Esophagus squamous epithelium (tissue), 5 donors: Measurements from ENCODE around the gene TARS2. TPM values are rescaled to one million over a fixed set of nuclear protein-coding genes. Genes with fewer than 3 reads are reported as not detected.

Experiments
- DNase-seq: peaks from one replicate; lab custom pipeline; 2025; lab: John Stamatoyannopoulos, UW
- H3K27ac ChIP-seq, 4 donors: fragments of 200-600 bp; sonication (generic); one replicate each; pipeline ENCODE4 v1.5.1; 2016 to 2019; ENCODE audit warnings: mild to moderate bottlenecking in 1 of 4
- H3K27me3 ChIP-seq, 4 donors: fragments of 200-600 bp; sonication (generic); 1 replicate in 3 of 4; 2 replicates in 1 of 4; pipeline versions ENCODE4 v1.5.1 to v1.6.0; 2017 to 2021; ENCODE audit warnings: antibody characterized with exemption in 1 of 4
- H3K36me3 ChIP-seq, 3 donors: fragments of 200-600 bp; sonication (generic); one replicate each; pipeline ENCODE4 v1.5.1; 2016 to 2019
- H3K4me1 ChIP-seq, 3 donors: fragments of 200-600 bp; sonication (generic); one replicate each; pipeline ENCODE4 v1.5.1; 2017 to 2019
- H3K4me3 ChIP-seq, 4 donors: fragments of 200-600 bp; sonication (generic); 1 replicate in 3 of 4; 2 replicates in 1 of 4; pipeline ENCODE4 v1.5.1; 2016 to 2019; ENCODE audit warnings: mild to moderate bottlenecking in 2 of 4, moderate library complexity in 1 of 4
- H3K9me3 ChIP-seq, 3 donors: fragments of 200-600 bp; sonication (generic); one replicate each; pipeline ENCODE4 v1.5.1; 2016 to 2019
- CTCF ChIP-seq, 6 experiments: fragments of 450-650 bp in 4 of 6; fragments of 200-600 bp in 2 of 6; sonication (generic) in 2 of 6; IDR thresholded peaks; one replicate each; pipeline ENCODE4 v1.5.1; 2016 to 2019; ENCODE audit warnings: antibody characterized with exemption in 6 of 6, mild to moderate bottlenecking in 4 of 6, moderate library complexity in 4 of 6
- POLR2A ChIP-seq, 4 donors: fragments of 450-650 bp; IDR thresholded peaks; one replicate each; pipeline ENCODE4 v1.6.1; 2017; ENCODE audit warnings: antibody characterized with exemption in 4 of 4, mild to moderate bottlenecking in 4 of 4, moderate library complexity in 3 of 4
- WGBS, 2 donors: methylation state at CpG; one replicate each; pipeline ENCODE4 v1.1.5; 2018; 5-methylcytosine and 5-hydroxymethylcytosine counted together
- intact Hi-C: fragments of 100-400 bp; cut with DNase I; formaldehyde crosslinking; loops from one replicate; pipeline ENCODE4 v1.15.0; 2022
- total RNA-seq, 4 donors: library from RNA; depleted of rRNA; stranded (reverse); fragments of >200 nt; gene quantifications; one replicate each; pipeline ENCODE4 v1.1.0, GENCODE V29; 2016
- donor health status: DM: yes; HTN: yes; CAD: no.

TARS2 gene
- total RNA-seq, 4 donors from 2014 or later: 10.5 to 16.5 (median 13.7) TPM

- no peaks in the 10 kb centered on the region for H3K9me3 ChIP-seq
- intact Hi-C loops: no loop called here
- H3K36me3 ChIP-seq: no peaks in the 10 kb centered on the region
- no peak overlapping the region for H3K4me3 ChIP-seq
- H3K27ac ChIP-seq: no peak overlapping the region
- 86% methylated on average over 3 of the region's 3 CpGs for WGBS, 2 donors
- DNase-seq: no peak
- no peaks in the 10 kb centered on the region for H3K27me3 ChIP-seq
- peaks cover 0 to 24% (median 10%) of the 10 kb centered on the region in 3 donors for H3K4me1 ChIP-seq
- TF ChIP-seq POLR2A (IDR thresholded peaks at IDR 0.05) (no peak), CTCF (IDR thresholded peaks at IDR 0.05) (no peak)
Observed at GRCh38 chr1:150525348-150525747, 38.1 kb downstream of the TARS2 start.

- H3K4me1 ChIP-seq: peaks cover 12 to 41% (median 19%) of the 10 kb centered on the region in 3 donors
- no peak for TF ChIP-seq CTCF (IDR thresholded peaks at IDR 0.05)
- TF ChIP-seq POLR2A (IDR thresholded peaks at IDR 0.05): no peak
- H3K36me3 ChIP-seq: no peaks in the 10 kb centered on the region
- no peaks in the 10 kb centered on the region for H3K27me3 ChIP-seq
- no peak for DNase-seq
- H3K27ac ChIP-seq: peak overlapping the region in 3 of 4 donors; percentile 52 to 87 (median 85)
- WGBS, 2 donors: 41 to 69% methylated on average over 1 of the region's 1 CpG
- no peak overlapping the region for H3K4me3 ChIP-seq
- H3K9me3 ChIP-seq: no peaks in the 10 kb centered on the region
- intact Hi-C loops: no loop called here
Observed at GRCh38 chr1:150528196-150528595, 41.0 kb downstream of the TARS2 start.

GRCh38 chr1:150529017-150529416 is 41.8 kb downstream of the TARS2 start:
- Histone ChIP-seq H3K27ac (peak overlapping the region; percentile 73 to 87 (median 80)), H3K36me3 (no peaks in the 10 kb centered on the region), H3K27me3 (no peaks in the 10 kb centered on the region), H3K9me3 (no peaks in the 10 kb centered on the region), H3K4me1 (peaks cover 16 to 49% (median 28%) of the 10 kb centered on the region in 3 donors), H3K4me3 (no peak overlapping the region)
- intact Hi-C loops: no loop called here
- 12 to 28% methylated on average over 4 of the region's 4 CpGs for WGBS, 2 donors
- no peak for TF ChIP-seq POLR2A (IDR thresholded peaks at IDR 0.05)
- no peak for TF ChIP-seq CTCF (IDR thresholded peaks at IDR 0.05)
- no peak for DNase-seq

- TF ChIP-seq POLR2A (IDR thresholded peaks at IDR 0.05) (no peak), CTCF (IDR thresholded peaks at IDR 0.05) (no peak)
- intact Hi-C loops: loop anchor here (10.0 kb wide), 1 partner anchor 66 kb away; no protein-coding TSS in a partner anchor
- WGBS, 2 donors: 93 to 95% methylated on average over 13 to 14 of the region's 14 CpGs
Observed at GRCh38 chr1:150530491-150531159, 43.4 kb downstream of the TARS2 start.

GRCh38 chr1:150532860-150533259 is 45.6 kb downstream of the TARS2 start:
- intact Hi-C loops: loop anchor here (10.0 kb wide), 1 partner anchor 68 kb away; no protein-coding TSS in a partner anchor
- Histone ChIP-seq H3K4me3 (no peak overlapping the region), H3K27ac (peak overlapping the region; percentile 76 to 90 (median 80)), H3K27me3 (no peaks in the 10 kb centered on the region), H3K9me3 (no peaks in the 10 kb centered on the region), H3K36me3 (no peaks in the 10 kb centered on the region), H3K4me1 (peaks cover 21 to 69% (median 38%) of the 10 kb centered on the region in 3 donors)
- DNase-seq: no peak
- 52 to 68% methylated on average over 3 to 5 of the region's 5 CpGs for WGBS, 2 donors
- TF ChIP-seq CTCF (IDR thresholded peaks at IDR 0.05) (no peak), POLR2A (IDR thresholded peaks at IDR 0.05) (no peak)

More at GRCh38 chr1:150530491-150531159, 43.4 kb downstream of the TARS2 start:
- no peak overlapping the region for H3K4me3 ChIP-seq
- no peak for DNase-seq
- H3K27ac ChIP-seq: peak overlapping the region in 1 of 4 donors; percentile 90
- H3K36me3 ChIP-seq: no peaks in the 10 kb centered on the region
- no peaks in the 10 kb centered on the region for H3K9me3 ChIP-seq
- H3K4me1 ChIP-seq: peaks cover 21 to 63% (median 32%) of the 10 kb centered on the region in 3 donors
- H3K27me3 ChIP-seq: no peaks in the 10 kb centered on the region
